K562 (cell line): Measurements from ENCODE around the gene CDKN1C. TPM values are rescaled to one million over a fixed set of nuclear protein-coding genes. Genes with fewer than 3 reads are reported as not detected.

Experiments used
- BRCA1 ChIP-seq, 2 experiments: fragments of 450-650 bp in 1 of 2; sonication (generic) in 1 of 2; formaldehyde crosslinking in 1 of 2; IDR thresholded peaks; 2 replicates each; pipeline versions ENCODE4 v1.5.0 to v1.6.1; 2017 to 2020; ENCODE audit warnings: mild to moderate bottlenecking in 1 of 2, missing genetic modification reagents in 1 of 2
- EHMT2 ChIP-seq: fragments of 450-650 bp; IDR thresholded peaks from 2 replicates; pipeline ENCODE4 v1.6.1; 2018; ENCODE audit warnings: antibody characterized with exemption
- NCOA4 ChIP-seq: fragments of 450-650 bp; IDR thresholded peaks from 2 replicates; pipeline ENCODE4 v1.6.1; 2018; ENCODE audit warnings: mild to moderate bottlenecking; ENCODE audit not compliant: partially characterized antibody
- PTRF ChIP-seq: fragments of 450-650 bp; IDR thresholded peaks from 2 replicates; pipeline ENCODE4 v1.6.1; 2016; ENCODE audit warnings: mild to moderate bottlenecking, missing genetic modification characterization, missing compliant biosample characterization
- PURB ChIP-seq: sonication (generic); formaldehyde crosslinking; IDR thresholded peaks from 2 replicates; pipeline ENCODE4 v1.9.0; 2021; ENCODE audit warnings: low read depth, mild to moderate bottlenecking, missing genetic modification reagents
- RBM14 ChIP-seq: fragments of 200-400 bp; formaldehyde crosslinking; IDR thresholded peaks from 2 replicates; pipeline ENCODE4 v1.6.1; 2018; ENCODE audit warnings: low read depth, mild to moderate bottlenecking, low read length, moderate library complexity, borderline replicate concordance; ENCODE audit not compliant: insufficient read depth
- RBM25 ChIP-seq: fragments of 200-400 bp; formaldehyde crosslinking; IDR thresholded peaks from 2 replicates; pipeline ENCODE4 v1.6.1; 2018; ENCODE audit warnings: low read length, low read depth, moderate library complexity; ENCODE audit not compliant: severe bottlenecking
- TAF15 ChIP-seq: fragments of 200-400 bp; formaldehyde crosslinking; IDR thresholded peaks from 2 replicates; pipeline ENCODE4 v1.6.1; 2017; ENCODE audit warnings: mild to moderate bottlenecking, low read depth, low read length, moderate library complexity
- ZNF780A ChIP-seq: fragments of 250-450 bp; sonication (Bioruptor Pico); IDR thresholded peaks from 2 replicates; pipeline ENCODE4 v1.5.0; 2021; ENCODE audit warnings: mild to moderate bottlenecking
- polyA plus RNA-seq, 8 experiments: library from polyadenylated mRNA; depleted of rRNA in 4 of 8; stranded (reverse) in 5 of 8; unstranded in 3 of 8; fragments of >200 nt; fragmentation: Nextera tagmentation in 2 of 8; fragmentation: Illumina TruSeq in 1 of 8; extraction: Ambion mirVana in 2 of 8; extraction: Trizol in 1 of 8; gene quantifications; 2 replicates each; pipeline versions ENCODE4 v1.2.1 to v1.2.3, GENCODE V29; 2011 to 2014; ENCODE audit warnings: inconsistent platforms in 1 of 8, missing spikeins in 1 of 8
- total RNA-seq, 7 experiments: library from RNA; depleted of rRNA in 6 of 7; stranded (reverse); fragments of >200 nt in 6 of 7; fragmentation: Illumina TruSeq in 2 of 7; extraction: Trizol in 2 of 7; gene quantifications; 2 replicates each; pipeline versions ENCODE4 v1.2.1 to v1.2.3, GENCODE V29; 2011 to 2021; ENCODE audit warnings: low replicate concordance in 1 of 7
- TF ChIP-seq, protein P1 (sequence below): sonication (generic); formaldehyde crosslinking; IDR thresholded peaks from 2 replicates; pipeline ENCODE4 v1.8.0; 2022; ENCODE audit warnings: missing genetic modification reagents, mild to moderate bottlenecking, borderline replicate concordance
- TF ChIP-seq, protein P2 (sequence below): fragments of 250-450 bp; sonication (Bioruptor Pico); IDR thresholded peaks from 2 replicates; pipeline ENCODE4 v1.4.0; 2020; ENCODE audit warnings: borderline replicate concordance
- TF ChIP-seq, protein P3 (sequence below): sonication (generic); formaldehyde crosslinking; IDR thresholded peaks from 2 replicates; pipeline ENCODE4 v1.9.0; 2022; ENCODE audit warnings: mild to moderate bottlenecking, missing genetic modification reagents
- TF ChIP-seq, protein P4 (sequence below), 3 experiments: fragments of 200-800 bp in 1 of 3; fragments of 250-450 bp in 1 of 3; fragments of 450-650 bp in 1 of 3; sonication (Bioruptor Pico) in 1 of 3; sonication (Bioruptor generic) in 1 of 3; formaldehyde crosslinking in 1 of 3; IDR thresholded peaks; 2 replicates each; pipeline versions ENCODE4 v1.6.1 to v1.8.0; 2016 to 2022; ENCODE audit warnings: mild to moderate bottlenecking in 2 of 3, missing genetic modification characterization in 2 of 3, missing compliant biosample characterization in 1 of 3, moderate library complexity in 1 of 3
- TF ChIP-seq, protein P5 (sequence below): sonication (generic); formaldehyde crosslinking; IDR thresholded peaks from 2 replicates; pipeline ENCODE4 v1.8.1; 2023; ENCODE audit warnings: mild to moderate bottlenecking, missing genetic modification reagents, moderate library complexity

CDKN1C gene
- total and polyA plus RNA-seq, 9 of the 15 experiments (the other 6 are each of a cell fraction or from before 2014, with no cell fraction given), result 2.8 to 21.1 (median 9.3) TPM

DNA sequence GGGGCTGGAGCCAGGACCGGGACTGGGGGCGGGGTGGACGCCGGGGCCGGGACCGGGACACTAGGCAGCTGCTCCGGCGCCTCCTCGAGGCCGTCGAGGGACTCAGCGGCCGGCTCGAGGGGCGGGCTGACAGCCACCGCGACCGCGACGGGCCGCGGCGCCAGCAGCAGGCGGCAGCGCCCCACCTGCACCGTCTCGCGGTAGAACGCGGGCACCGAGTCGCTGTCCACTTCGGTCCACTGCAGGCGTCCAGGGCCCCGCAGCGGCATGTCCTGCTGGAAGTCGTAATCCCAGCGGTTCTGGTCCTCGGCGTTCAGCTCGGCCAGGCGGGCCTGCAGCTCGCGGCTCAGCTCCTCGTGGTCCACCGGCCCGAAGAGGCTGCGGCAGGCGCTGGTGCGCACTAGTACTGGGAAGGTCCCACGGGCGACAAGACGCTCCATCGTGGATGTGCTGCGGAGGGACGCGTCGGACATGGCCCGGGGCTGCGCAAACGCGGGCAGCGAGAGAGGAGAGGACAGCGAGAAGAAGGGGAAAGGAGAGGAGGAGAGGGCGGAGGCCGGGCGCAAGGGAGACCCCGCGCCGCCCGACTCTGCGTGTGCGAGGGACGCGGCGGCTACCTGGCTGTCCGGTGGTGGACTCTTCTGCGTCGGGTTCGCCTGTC lies 428 bp downstream of the CDKN1C start (continued):
- TF ChIP-seq BRCA1 (IDR thresholded peaks at IDR 0.05), result no peak
- no peak for TF ChIP-seq BRCA1 (CRISPR knock-in tag; IDR thresholded peaks at IDR 0.05)
- TF ChIP-seq, protein P1, sequence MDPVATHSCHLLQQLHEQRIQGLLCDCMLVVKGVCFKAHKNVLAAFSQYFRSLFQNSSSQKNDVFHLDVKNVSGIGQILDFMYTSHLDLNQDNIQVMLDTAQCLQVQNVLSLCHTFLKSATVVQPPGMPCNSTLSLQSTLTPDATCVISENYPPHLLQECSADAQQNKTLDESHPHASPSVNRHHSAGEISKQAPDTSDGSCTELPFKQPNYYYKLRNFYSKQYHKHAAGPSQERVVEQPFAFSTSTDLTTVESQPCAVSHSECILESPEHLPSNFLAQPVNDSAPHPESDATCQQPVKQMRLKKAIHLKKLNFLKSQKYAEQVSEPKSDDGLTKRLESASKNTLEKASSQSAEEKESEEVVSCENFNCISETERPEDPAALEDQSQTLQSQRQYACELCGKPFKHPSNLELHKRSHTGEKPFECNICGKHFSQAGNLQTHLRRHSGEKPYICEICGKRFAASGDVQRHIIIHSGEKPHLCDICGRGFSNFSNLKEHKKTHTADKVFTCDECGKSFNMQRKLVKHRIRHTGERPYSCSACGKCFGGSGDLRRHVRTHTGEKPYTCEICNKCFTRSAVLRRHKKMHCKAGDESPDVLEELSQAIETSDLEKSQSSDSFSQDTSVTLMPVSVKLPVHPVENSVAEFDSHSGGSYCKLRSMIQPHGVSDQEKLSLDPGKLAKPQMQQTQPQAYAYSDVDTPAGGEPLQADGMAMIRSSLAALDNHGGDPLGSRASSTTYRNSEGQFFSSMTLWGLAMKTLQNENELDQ (CRISPR knock-in tag), result peak; percentile 80; the same call in 1 of the 2 replicates
- no peak for TF ChIP-seq NCOA4
- no peak for TF ChIP-seq PURB (CRISPR knock-in tag)
- TF ChIP-seq, protein P2, sequence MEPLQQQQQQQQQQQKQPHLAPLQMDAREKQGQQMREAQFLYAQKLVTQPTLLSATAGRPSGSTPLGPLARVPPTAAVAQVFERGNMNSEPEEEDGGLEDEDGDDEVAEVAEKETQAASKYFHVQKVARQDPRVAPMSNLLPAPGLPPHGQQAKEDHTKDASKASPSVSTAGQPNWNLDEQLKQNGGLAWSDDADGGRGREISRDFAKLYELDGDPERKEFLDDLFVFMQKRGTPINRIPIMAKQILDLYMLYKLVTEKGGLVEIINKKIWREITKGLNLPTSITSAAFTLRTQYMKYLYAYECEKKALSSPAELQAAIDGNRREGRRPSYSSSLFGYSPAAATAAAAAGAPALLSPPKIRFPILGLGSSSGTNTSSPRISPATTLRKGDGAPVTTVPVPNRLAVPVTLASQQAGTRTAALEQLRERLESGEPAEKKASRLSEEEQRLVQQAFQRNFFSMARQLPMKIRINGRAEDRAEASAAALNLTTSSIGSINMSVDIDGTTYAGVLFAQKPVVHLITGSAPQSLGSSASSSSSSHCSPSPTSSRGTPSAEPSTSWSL (CRISPR knock-in tag), result no peak
- TF ChIP-seq RBM25, result peak; percentile 7
- no peak for TF ChIP-seq ZNF780A (CRISPR knock-in tag)
- TF ChIP-seq PTRF (tag), result no peak
- TF ChIP-seq, protein P3, sequence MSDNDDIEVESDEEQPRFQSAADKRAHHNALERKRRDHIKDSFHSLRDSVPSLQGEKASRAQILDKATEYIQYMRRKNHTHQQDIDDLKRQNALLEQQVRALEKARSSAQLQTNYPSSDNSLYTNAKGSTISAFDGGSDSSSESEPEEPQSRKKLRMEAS (CRISPR knock-in tag), result peak; percentile 96
- 0 out of 2 replicates have a peak, but pooled peaks have one; percentile 47 for TF ChIP-seq RBM14
- TF ChIP-seq, protein P4, sequence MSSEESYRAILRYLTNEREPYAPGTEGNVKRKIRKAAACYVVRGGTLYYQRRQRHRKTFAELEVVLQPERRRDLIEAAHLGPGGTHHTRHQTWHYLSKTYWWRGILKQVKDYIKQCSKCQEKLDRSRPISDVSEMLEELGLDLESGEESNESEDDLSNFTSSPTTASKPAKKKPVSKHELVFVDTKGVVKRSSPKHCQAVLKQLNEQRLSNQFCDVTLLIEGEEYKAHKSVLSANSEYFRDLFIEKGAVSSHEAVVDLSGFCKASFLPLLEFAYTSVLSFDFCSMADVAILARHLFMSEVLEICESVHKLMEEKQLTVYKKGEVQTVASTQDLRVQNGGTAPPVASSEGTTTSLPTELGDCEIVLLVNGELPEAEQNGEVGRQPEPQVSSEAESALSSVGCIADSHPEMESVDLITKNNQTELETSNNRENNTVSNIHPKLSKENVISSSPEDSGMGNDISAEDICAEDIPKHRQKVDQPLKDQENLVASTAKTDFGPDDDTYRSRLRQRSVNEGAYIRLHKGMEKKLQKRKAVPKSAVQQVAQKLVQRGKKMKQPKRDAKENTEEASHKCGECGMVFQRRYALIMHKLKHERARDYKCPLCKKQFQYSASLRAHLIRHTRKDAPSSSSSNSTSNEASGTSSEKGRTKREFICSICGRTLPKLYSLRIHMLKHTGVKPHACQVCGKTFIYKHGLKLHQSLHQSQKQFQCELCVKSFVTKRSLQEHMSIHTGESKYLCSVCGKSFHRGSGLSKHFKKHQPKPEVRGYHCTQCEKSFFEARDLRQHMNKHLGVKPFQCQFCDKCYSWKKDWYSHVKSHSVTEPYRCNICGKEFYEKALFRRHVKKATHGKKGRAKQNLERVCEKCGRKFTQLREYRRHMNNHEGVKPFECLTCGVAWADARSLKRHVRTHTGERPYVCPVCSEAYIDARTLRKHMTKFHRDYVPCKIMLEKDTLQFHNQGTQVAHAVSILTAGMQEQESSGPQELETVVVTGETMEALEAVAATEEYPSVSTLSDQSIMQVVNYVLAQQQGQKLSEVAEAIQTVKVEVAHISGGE (CRISPR knock-in tag; IDR thresholded peaks at IDR 0.05), result peak in 1 of 3 experiments; percentile 25; a peak in 1 of 6 replicates
- TF ChIP-seq TAF15, result no peak
- TF ChIP-seq, protein P5, sequence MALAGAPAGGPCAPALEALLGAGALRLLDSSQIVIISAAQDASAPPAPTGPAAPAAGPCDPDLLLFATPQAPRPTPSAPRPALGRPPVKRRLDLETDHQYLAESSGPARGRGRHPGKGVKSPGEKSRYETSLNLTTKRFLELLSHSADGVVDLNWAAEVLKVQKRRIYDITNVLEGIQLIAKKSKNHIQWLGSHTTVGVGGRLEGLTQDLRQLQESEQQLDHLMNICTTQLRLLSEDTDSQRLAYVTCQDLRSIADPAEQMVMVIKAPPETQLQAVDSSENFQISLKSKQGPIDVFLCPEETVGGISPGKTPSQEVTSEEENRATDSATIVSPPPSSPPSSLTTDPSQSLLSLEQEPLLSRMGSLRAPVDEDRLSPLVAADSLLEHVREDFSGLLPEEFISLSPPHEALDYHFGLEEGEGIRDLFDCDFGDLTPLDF (CRISPR knock-in tag), result 0 out of 2 replicates have a peak, but pooled peaks have one; percentile 41
- TF ChIP-seq EHMT2, result no peak
